ENCODE data around the gene UBE2G2. TPM values are rescaled to one million over a fixed set of nuclear protein-coding genes. Genes with fewer than 3 reads are reported as not detected.

The UBE2G2 gene
- total RNA-seq, 4 donors from 2014 or later: 40.8 to 78.0 (median 60.5) TPM

DNA sequence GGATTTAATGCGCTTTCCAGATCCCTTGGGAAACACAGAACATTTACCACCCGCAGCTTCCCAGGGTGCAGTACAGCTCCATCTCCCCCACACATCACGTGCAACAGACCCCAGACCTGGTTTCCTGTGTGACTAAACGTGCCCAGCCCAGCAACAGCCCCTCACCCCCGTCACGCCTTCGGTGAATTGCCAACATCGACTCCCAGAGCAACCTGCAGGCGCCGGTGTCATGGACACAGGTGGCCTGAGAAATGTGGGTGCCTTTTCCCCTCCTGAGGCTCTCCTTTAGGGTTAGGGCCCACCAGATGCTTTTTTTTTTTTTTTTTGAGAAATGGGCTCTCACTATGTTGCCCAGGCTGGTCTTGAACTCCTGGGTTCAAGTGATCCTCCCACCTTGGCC is 40.5 kb upstream of the UBE2G2 start:
- no peak for TF ChIP-seq EP300 (IDR thresholded peaks at IDR 0.05; ENCODE audit: low read depth)
- TF ChIP-seq, protein P1, sequence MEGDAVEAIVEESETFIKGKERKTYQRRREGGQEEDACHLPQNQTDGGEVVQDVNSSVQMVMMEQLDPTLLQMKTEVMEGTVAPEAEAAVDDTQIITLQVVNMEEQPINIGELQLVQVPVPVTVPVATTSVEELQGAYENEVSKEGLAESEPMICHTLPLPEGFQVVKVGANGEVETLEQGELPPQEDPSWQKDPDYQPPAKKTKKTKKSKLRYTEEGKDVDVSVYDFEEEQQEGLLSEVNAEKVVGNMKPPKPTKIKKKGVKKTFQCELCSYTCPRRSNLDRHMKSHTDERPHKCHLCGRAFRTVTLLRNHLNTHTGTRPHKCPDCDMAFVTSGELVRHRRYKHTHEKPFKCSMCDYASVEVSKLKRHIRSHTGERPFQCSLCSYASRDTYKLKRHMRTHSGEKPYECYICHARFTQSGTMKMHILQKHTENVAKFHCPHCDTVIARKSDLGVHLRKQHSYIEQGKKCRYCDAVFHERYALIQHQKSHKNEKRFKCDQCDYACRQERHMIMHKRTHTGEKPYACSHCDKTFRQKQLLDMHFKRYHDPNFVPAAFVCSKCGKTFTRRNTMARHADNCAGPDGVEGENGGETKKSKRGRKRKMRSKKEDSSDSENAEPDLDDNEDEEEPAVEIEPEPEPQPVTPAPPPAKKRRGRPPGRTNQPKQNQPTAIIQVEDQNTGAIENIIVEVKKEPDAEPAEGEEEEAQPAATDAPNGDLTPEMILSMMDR (IDR thresholded peaks at IDR 0.05): no peak
- no peak for TF ChIP-seq POLR2A (IDR thresholded peaks at IDR 0.05)
- no peak for TF ChIP-seq POLR2AphosphoS5 (IDR thresholded peaks at IDR 0.05)
- DNase-seq: no peak
- Histone ChIP-seq H3K27me3 (no peaks in the 10 kb centered on the region), H3K4me3 (no peak overlapping the region), H3K27ac (no peak overlapping the region), H3K4me1 (peaks cover 16 to 19% (median 17%) of the 10 kb centered on the region in 4 donors), H3K9me3 (no peaks in the 10 kb centered on the region), H3K36me3 (no peaks in the 10 kb centered on the region)
- in situ Hi-C loops (cut with MboI; ENCODE audit: low pct_ligation_motif_present in 1 of 4, low pct_unique_long_range_greater_than_20kb in 1 of 4, low sequenced_read_pairs in 3 of 4): no loop called here
- WGBS, 2 donors (ENCODE audit: low coverage in 1 of 2): 81 to 90% methylated on average over 2 to 10 of the region's 10 CpGs
- intact Hi-C loops (cut with DNase I; ENCODE audit: low total_unique reads): no loop called here

DNA sequence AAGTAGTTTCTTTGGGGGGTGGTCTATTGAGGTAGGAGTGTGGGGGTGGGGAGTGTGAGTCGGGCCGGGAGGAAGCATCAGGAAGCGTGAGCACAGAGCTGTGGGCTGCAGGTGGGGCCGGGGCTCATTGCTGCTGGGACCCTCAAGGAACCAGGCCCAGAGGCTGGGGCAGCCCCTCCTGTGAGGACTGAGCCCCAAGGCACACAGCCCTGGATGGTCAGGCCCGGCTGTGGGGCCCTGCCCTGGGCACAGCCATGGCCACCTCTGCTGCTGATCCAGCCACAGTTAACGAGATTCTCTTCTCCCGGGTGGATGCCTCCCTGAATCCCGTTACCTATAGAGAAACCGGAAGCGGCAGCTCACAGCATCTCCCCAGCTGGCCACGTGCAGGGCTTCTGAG is 39.2 kb upstream of the UBE2G2 start:
- 78% methylated on average over 11 of the region's 11 CpGs; no CpG with 5 or more reads in 1 of the 2 donors for WGBS, 2 donors (ENCODE audit: low coverage in 1 of 2)
- no peak for DNase-seq
- Histone ChIP-seq H3K27ac (no peak overlapping the region), H3K9me3 (no peaks in the 10 kb centered on the region), H3K4me1 (peaks cover 5 to 11% (median 9%) of the 10 kb centered on the region in 4 donors), H3K4me3 (no peak overlapping the region), H3K36me3 (no peaks in the 10 kb centered on the region), H3K27me3 (no peaks in the 10 kb centered on the region)
- in situ Hi-C loops (cut with MboI; ENCODE audit: low pct_ligation_motif_present in 1 of 4, low pct_unique_long_range_greater_than_20kb in 1 of 4, low sequenced_read_pairs in 3 of 4) (no loop called here), intact Hi-C loops (cut with DNase I; ENCODE audit: low total_unique reads) (no loop called here)
- TF ChIP-seq EP300 (IDR thresholded peaks at IDR 0.05; ENCODE audit: low read depth) (no peak), POLR2A (IDR thresholded peaks at IDR 0.05) (no peak), POLR2AphosphoS5 (IDR thresholded peaks at IDR 0.05) (no peak)
- TF ChIP-seq, protein P1 (IDR thresholded peaks at IDR 0.05): no peak

DNA sequence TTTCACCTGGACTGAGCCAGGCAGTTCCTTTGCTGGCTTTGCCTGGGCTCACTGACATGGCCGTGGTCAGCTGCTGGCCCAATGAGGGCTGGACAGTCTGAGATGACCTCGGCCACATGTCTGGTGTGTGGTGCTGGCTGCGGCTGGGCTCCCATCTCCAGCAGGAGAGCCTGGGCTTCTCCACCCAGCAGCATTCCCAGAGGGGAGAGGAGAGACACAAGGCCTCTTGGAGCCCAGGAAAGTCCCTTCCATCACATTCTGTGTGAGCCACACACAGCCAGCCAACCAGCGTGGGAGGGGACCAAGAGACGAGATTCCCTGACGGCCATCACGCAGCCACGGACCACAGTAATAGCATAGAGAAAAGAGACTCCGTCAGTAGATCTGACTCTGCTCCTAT is 37.3 kb upstream of the UBE2G2 start:
- no peak for TF ChIP-seq POLR2AphosphoS5 (IDR thresholded peaks at IDR 0.05)
- intact Hi-C loops (cut with DNase I; ENCODE audit: low total_unique reads) (no loop called here), in situ Hi-C loops (cut with MboI; ENCODE audit: low pct_ligation_motif_present in 1 of 4, low pct_unique_long_range_greater_than_20kb in 1 of 4, low sequenced_read_pairs in 3 of 4) (no loop called here)
- 89% methylated on average over 8 of the region's 9 CpGs; no CpG with 5 or more reads in 1 of the 2 donors for WGBS, 2 donors (ENCODE audit: low coverage in 1 of 2)
- Histone ChIP-seq H3K4me3 (no peak overlapping the region), H3K4me1 (peaks cover 0 to 5% (median 4%) of the 10 kb centered on the region in 4 donors), H3K36me3 (no peaks in the 10 kb centered on the region), H3K27me3 (no peaks in the 10 kb centered on the region), H3K9me3 (no peaks in the 10 kb centered on the region), H3K27ac (no peak overlapping the region)
- DNase-seq: no peak

DNA sequence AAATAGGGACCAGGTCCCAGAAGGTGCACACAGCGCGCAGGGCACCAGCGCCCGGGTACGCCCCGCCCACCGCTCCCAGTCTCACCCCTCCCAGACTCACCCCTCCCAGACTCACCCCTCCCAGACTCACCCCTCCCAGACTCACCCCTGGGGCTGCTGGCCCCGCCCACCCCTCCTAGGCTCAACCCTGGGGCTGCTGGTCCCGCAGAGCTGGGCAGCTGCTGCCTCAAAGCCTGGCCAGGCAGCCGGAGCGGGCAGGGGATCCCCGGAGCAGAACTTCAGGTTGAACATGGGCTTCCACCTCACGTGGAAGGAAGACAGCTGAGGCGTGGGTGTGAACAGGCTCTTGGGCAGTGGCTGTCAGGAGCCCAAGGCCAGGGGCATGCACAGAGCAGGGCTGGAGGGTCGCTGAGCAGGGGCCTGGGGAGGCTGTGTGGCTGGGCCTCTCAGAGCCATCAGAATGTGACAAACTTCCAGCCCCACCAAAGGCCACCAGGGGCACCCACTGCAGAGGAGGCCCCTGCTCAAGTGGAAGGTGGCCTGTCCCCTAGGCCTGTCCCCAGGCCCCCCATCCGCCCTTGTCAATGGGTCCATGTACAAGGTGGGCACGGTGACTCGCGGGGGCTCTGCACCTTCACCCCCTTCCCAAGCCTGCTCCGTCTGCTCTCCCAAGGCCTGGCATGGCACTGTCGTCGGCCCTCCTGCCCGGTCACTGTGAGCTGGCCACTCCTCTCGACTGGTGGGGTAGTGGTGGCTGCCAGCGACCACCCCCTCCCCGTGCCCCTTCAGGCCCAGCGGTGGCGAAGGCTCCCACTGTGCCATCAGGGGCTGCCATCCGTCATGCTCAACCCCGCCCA is 36.6 kb upstream of the UBE2G2 start:
- Histone ChIP-seq H3K27ac (no peak overlapping the region), H3K27me3 (no peaks in the 10 kb centered on the region), H3K4me3 (no peak overlapping the region), H3K4me1 (peaks cover 0 to 5% (median 4%) of the 10 kb centered on the region in 4 donors), H3K9me3 (no peaks in the 10 kb centered on the region), H3K36me3 (no peaks in the 10 kb centered on the region)
- no peak for TF ChIP-seq EP300 (IDR thresholded peaks at IDR 0.05; ENCODE audit: low read depth)
- no peak for DNase-seq
- intact Hi-C loops (cut with DNase I; ENCODE audit: low total_unique reads): no loop called here
- 79% methylated on average over 30 of the region's 30 CpGs; no CpG with 5 or more reads in 1 of the 2 donors for WGBS, 2 donors (ENCODE audit: low coverage in 1 of 2)
- in situ Hi-C loops (cut with MboI; ENCODE audit: low pct_ligation_motif_present in 1 of 4, low pct_unique_long_range_greater_than_20kb in 1 of 4, low sequenced_read_pairs in 3 of 4): no loop called here

DNA sequence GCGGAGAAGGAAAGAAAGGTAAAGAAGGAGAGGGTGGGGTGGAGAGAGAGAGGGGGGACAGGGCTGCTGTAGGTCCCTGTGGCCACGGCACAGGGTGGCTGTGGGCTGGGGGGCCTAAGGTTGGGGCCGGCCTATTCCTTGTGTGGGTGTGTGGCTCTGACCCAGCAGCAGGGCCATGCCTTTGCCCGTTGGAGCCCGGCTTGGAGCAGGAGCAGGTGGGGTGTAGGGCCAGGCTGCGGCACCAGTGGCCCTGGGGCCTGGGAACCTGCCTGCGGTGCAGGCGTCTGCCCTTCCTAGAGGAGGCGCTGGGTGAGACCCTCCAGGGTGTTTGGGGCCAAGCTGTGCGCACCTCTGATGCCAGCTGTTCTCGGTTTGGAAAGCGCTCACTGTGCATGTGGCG is 35.9 kb upstream of the UBE2G2 start:
- Histone ChIP-seq H3K9me3 (no peaks in the 10 kb centered on the region), H3K27ac (no peak overlapping the region), H3K4me1 (peaks cover 0 to 5% (median 4%) of the 10 kb centered on the region in 4 donors), H3K27me3 (no peaks in the 10 kb centered on the region), H3K36me3 (no peaks in the 10 kb centered on the region), H3K4me3 (no peak overlapping the region)
- intact Hi-C loops (cut with DNase I; ENCODE audit: low total_unique reads): no loop called here
- no peak for TF ChIP-seq EP300 (IDR thresholded peaks at IDR 0.05; ENCODE audit: low read depth)
- TF ChIP-seq POLR2A (IDR thresholded peaks at IDR 0.05): no peak
- TF ChIP-seq POLR2AphosphoS5 (IDR thresholded peaks at IDR 0.05): no peak
- TF ChIP-seq, protein P1 (IDR thresholded peaks at IDR 0.05): no peak
- no peak for DNase-seq
- 89% methylated on average over 13 of the region's 13 CpGs; no CpG with 5 or more reads in 1 of the 2 donors for WGBS, 2 donors (ENCODE audit: low coverage in 1 of 2)
- in situ Hi-C loops (cut with MboI; ENCODE audit: low pct_ligation_motif_present in 1 of 4, low pct_unique_long_range_greater_than_20kb in 1 of 4, low sequenced_read_pairs in 3 of 4): no loop called here
